GM12878 (cell line): ENCODE data around the gene SLC35E1. TPM values are rescaled to one million over a fixed set of nuclear protein-coding genes. Genes with fewer than 3 reads are reported as not detected.
"Not testable (repeated sequence)": the region's sequence is repeated elsewhere in the genome, so short reads cannot be mapped to it uniquely, and the experiment has no call there.

Source experiments
- ATAC-seq: fragments of 200-7000 bp; cut with Tn5 transposase; 3 replicates; pipeline ENCODE4 v1.9.1; 2020; ENCODE audit warnings: mild to moderate bottlenecking, moderate library complexity
- BruUV-seq: library from RNA; stranded (reverse); fragments of 400-500 nt; replicated peaks from 2 replicates; lab custom pipeline; 2021; lab: Mats Ljungman, UMichigan
- CTCF ChIA-PET: fragments of 300-600 bp; sonication (Branson Sonifier 250); formaldehyde crosslinking; extraction: SDS; loops from one replicate; lab custom pipeline; 2021; ENCODE audit warnings: inconsistent platforms; lab: Yijun Ruan, JAX
- POLR2A ChIA-PET: fragments of 350-600 bp; formaldehyde crosslinking; extraction: SDS; loops from one replicate; lab custom pipeline; 2021; ENCODE audit warnings: inconsistent platforms; lab: Charles Lee
- RAD21 ChIA-PET: fragments of 300-600 bp; sonication (Branson Sonifier 250); formaldehyde crosslinking; loops from one replicate; lab custom pipeline; 2023; ENCODE audit warnings: antibody characterized with exemption; ENCODE audit not compliant: unreplicated experiment; lab: Charles Lee
- SMC1A ChIA-PET: fragments of 300-600 bp; sonication (Branson Sonifier 250); formaldehyde crosslinking; loops from one replicate; lab custom pipeline; 2023; ENCODE audit not compliant: unreplicated experiment, uncharacterized antibody; lab: Charles Lee
- DNase-seq: peaks from one replicate; pipeline ENCODE4 v3.0.0-alpha.2; 2011; ENCODE audit warnings: low read depth, low spot score
- FAIRE-seq: peaks from 3 replicates; lab custom pipeline; 2011; peaks lifted over from hg19 to GRCh38; lab: Jason Lieb, UNC
- H2AFZ ChIP-seq: 2 replicates; pipeline ENCODE4 v1.6.0; 2011; ENCODE audit warnings: low read depth, low read length, control low read depth; ENCODE audit not compliant: control insufficient read depth
- H3K27ac ChIP-seq: 2 replicates; pipeline ENCODE4 v1.5.1; 2011; ENCODE audit warnings: control low read depth; ENCODE audit not compliant: control insufficient read depth, insufficient read depth
- H3K27me3 ChIP-seq, 2 experiments: replicated peaks in 1 of 2; 2 replicates each; pipeline versions ENCODE4 v1.6.0 to v1.6.1; 2011; ENCODE audit warnings: low read length in 1 of 2; ENCODE audit not compliant: control insufficient read depth in 2 of 2, insufficient read depth in 2 of 2
- H3K36me3 ChIP-seq, 2 experiments: 2 replicates each; pipeline ENCODE4 v1.5.1; 2011; ENCODE audit warnings: low read length in 1 of 2; ENCODE audit not compliant: control insufficient read depth in 2 of 2, insufficient read depth in 2 of 2
- H3K4me1 ChIP-seq: 2 replicates; pipeline ENCODE4 v1.6.1; 2011; ENCODE audit warnings: mild to moderate bottlenecking, low read length, moderate library complexity, mixed read lengths; ENCODE audit not compliant: control insufficient read depth, insufficient read depth
- H3K4me2 ChIP-seq: 2 replicates; pipeline ENCODE4 v1.6.0; 2011; ENCODE audit warnings: control low read depth; ENCODE audit not compliant: control insufficient read depth, insufficient read depth
- H3K4me3 ChIP-seq: fragments of 200-600 bp; sonication (generic); 2 replicates; pipeline ENCODE4 v1.5.1; 2016
- H3K79me2 ChIP-seq: 2 replicates; pipeline ENCODE4 v1.6.0; 2011; ENCODE audit warnings: low read length; ENCODE audit not compliant: control insufficient read depth, insufficient read depth
- H3K9ac ChIP-seq: 2 replicates; pipeline ENCODE4 v1.8.0; 2011; ENCODE audit warnings: low read length, control low read depth, mixed read lengths; ENCODE audit not compliant: control insufficient read depth, insufficient read depth
- H3K9me3 ChIP-seq: replicated peaks from 3 replicates; pipeline ENCODE4 v1.5.1; 2011; ENCODE audit warnings: mild to moderate bottlenecking, low read length; ENCODE audit not compliant: control insufficient read depth, insufficient read depth
- H4K20me1 ChIP-seq: 2 replicates; pipeline ENCODE4 v1.6.0; 2011; ENCODE audit not compliant: control insufficient read depth, insufficient read depth
- E2F4 ChIP-seq: IDR thresholded peaks from 2 replicates; pipeline ENCODE4 v1.6.1; 2012; ENCODE audit warnings: low read depth, low read length, improper control_type of control experiment
- JUNB ChIP-seq: IDR thresholded peaks from 2 replicates; pipeline ENCODE4 v1.6.1; 2016; ENCODE audit warnings: antibody characterized with exemption, mild to moderate bottlenecking
- KDM1A ChIP-seq: fragments of 200-600 bp; sonication (generic); IDR thresholded peaks from 2 replicates; pipeline ENCODE4 v1.6.1; 2016; ENCODE audit warnings: borderline replicate concordance
- NR2F1 ChIP-seq: fragments of 450-650 bp; conservative IDR thresholded peaks from 2 replicates; pipeline ENCODE4 v1.6.1; 2017; ENCODE audit warnings: mild to moderate bottlenecking
- SIX5 ChIP-seq: IDR thresholded peaks from 2 replicates; pipeline ENCODE4 v1.6.1; 2011; ENCODE audit warnings: mild to moderate bottlenecking, low read depth, low read length, moderate library complexity; ENCODE audit not compliant: severe bottlenecking
- WGBS: methylation state at CpG from one replicate; pipeline ENCODE4 v1.1.6; 2016; ENCODE audit warnings: low lambda C conversion rate; ENCODE audit not compliant: insufficient replicate concordance, insufficient coverage; ENCODE audit errors: missing lambda C conversion rate; 5-methylcytosine and 5-hydroxymethylcytosine counted together
- in situ Hi-C: fragments of 300-500 bp; cut with MboI; formaldehyde crosslinking; loops from 9 replicates; pipeline ENCODE4 v1.14.3; 2018; ENCODE audit warnings: mixed read lengths
- intact Hi-C: fragments of 100-400 bp; cut with micrococcal nuclease; formaldehyde crosslinking; loops from one replicate; pipeline ENCODE4 v1.14.2; 2022; ENCODE audit not compliant: unreplicated experiment
- polyA plus RNA-seq, 11 experiments: library from polyadenylated mRNA; depleted of rRNA in 4 of 11; unstranded in 6 of 11; stranded (reverse) in 5 of 11; fragments of >200 nt; fragmentation: Nextera tagmentation in 4 of 11; fragmentation: Illumina TruSeq in 1 of 11; extraction: Ambion mirVana in 4 of 11; extraction: Trizol in 1 of 11; gene quantifications; 1 replicate in 1 of 11; 2 replicates in 10 of 11; pipeline versions ENCODE4 v1.2.1 to v1.2.3, GENCODE V29; 2011 to 2016; ENCODE audit warnings: inconsistent platforms in 2 of 11, missing spikeins in 2 of 11, low read depth in 1 of 11
- total RNA-seq, 4 experiments: library from RNA; depleted of rRNA in 3 of 4; stranded (reverse); fragments of >200 nt in 3 of 4; fragmentation: Illumina TruSeq in 1 of 4; extraction: Trizol in 1 of 4; gene quantifications; 2 replicates each; pipeline versions ENCODE4 v1.2.1 to v1.2.3, GENCODE V29; 2013 to 2021
- TF ChIP-seq, protein P1 (sequence below): IDR thresholded peaks from 2 replicates; pipeline ENCODE4 v1.6.1; 2011; ENCODE audit warnings: low read depth, mild to moderate bottlenecking, low read length, moderate library complexity, borderline replicate concordance; ENCODE audit errors: extremely low read depth

The SLC35E1 gene
- total and polyA plus RNA-seq, 10 of the 15 experiments (the other 5 are each of a cell fraction or from before 2014, with no cell fraction given): 11.3 to 37.7 (median 22.1) TPM

DNA sequence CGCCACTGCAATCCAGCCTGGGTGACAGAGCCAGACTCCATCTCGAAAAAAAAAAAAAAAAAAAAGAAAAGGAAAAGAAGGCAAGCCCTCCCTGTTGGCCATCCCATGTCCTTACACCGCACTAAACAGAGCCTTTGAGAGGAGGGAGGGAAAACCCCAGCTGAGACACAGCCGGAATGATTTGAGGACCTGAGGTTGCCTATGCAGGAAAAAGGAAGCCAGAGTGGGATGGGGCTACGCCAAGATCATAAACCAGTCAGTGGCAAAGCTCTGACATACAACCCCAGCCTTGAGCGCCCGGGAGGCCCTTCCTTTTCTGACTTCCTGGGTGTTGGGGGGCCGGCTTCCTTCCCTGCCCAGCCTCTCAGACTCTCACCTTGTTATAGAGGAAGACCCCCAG lies 17.4 kb downstream of the SLC35E1 start:
- no peak for FAIRE-seq
- no peak overlapping the region for H3K27ac ChIP-seq
- DNase-seq: no peak
- intact Hi-C loops (no loop called here), in situ Hi-C loops (no loop called here)
- 81% methylated on average over 8 of the region's 8 CpGs for WGBS
- POLR2A ChIA-PET: no interaction called here
- peaks cover 2% of the 10 kb centered on the region for H3K79me2 ChIP-seq
- H3K9me3 ChIP-seq: no peaks in the 10 kb centered on the region
- SMC1A ChIA-PET: no interaction called here
- no peak overlapping the region for H3K4me2 ChIP-seq
- H3K4me1 ChIP-seq: peaks cover 6% of the 10 kb centered on the region; the same call in 1 of the 2 replicates
- no peaks in the 10 kb centered on the region for H4K20me1 ChIP-seq
- no peak for ATAC-seq
- TF ChIP-seq NR2F1 (no peak), E2F4 (no peak), KDM1A (no peak), SIX5 (no peak), JUNB (no peak)
- TF ChIP-seq, protein P1, sequence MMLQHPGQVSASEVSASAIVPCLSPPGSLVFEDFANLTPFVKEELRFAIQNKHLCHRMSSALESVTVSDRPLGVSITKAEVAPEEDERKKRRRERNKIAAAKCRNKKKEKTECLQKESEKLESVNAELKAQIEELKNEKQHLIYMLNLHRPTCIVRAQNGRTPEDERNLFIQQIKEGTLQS: no peak
- TF ChIP-seq, all 136 proteins: peak for 0
- ChIA-PET CTCF (no interaction called here), RAD21 (interaction anchor here (0.7 kb wide), 1 partner anchor 33 kb away, joined by 5 read pairs; no protein-coding TSS in a partner anchor)
- H3K36me3 ChIP-seq: peaks cover 11 to 14% of the 10 kb centered on the region in 2 experiments
- H3K9ac ChIP-seq: no peak overlapping the region
- no peak overlapping the region for H3K4me3 ChIP-seq
- no peaks in the 10 kb centered on the region for H3K27me3 ChIP-seq
- BruUV-seq: no TSS peak
- no peak overlapping the region for H2AFZ ChIP-seq

DNA sequence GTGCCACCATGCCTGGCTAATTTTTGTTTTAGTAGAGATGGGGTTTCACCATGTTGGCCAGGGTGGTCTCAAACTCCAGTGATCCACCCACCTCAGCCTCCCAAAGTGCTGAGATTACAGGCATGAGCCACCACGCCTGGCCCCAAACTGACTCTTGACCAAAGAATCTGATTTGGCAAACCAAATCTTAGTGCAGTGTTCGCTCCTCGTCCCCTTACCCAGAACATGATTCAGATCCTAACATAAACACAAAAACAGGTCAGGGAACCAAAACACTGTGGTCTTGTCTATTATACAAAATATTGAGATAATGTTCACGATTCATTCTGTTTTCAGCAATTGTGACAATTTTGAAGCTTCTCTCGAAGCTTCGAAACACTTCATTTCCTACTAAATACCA lies 20.3 kb downstream of the SLC35E1 start:
- H3K4me3 ChIP-seq, H4K20me1 ChIP-seq, FAIRE-seq, ATAC-seq, H3K27me3 ChIP-seq, DNase-seq, in situ Hi-C loops, intact Hi-C loops, H3K79me2 ChIP-seq, H2AFZ ChIP-seq, H3K27ac ChIP-seq, H3K9ac ChIP-seq, H3K4me2 ChIP-seq, RAD21 ChIA-PET, H3K9me3 ChIP-seq: not testable (repeated sequence)
- TSS peak; percentile 49 for BruUV-seq
- Histone ChIP-seq H3K4me1 (peaks cover 32% of the 10 kb centered on the region), H3K36me3 (peaks cover 6 to 14% of the 10 kb centered on the region in 2 experiments)
- CTCF ChIA-PET: interaction anchor here (0.6 kb wide), 1 partner anchor 462 kb away, joined by 4 read pairs; no protein-coding TSS in a partner anchor
- POLR2A ChIA-PET: interaction anchor here (0.6 to 0.7 kb wide), 2 partner anchors 46 to 1289 kb away, joined by 3 read pairs; no protein-coding TSS in a partner anchor
- SMC1A ChIA-PET: interaction anchor here (0.7 kb wide), 1 partner anchor 466 kb away, joined by 4 read pairs; no protein-coding TSS in a partner anchor
- 83% methylated on average over 6 of the region's 6 CpGs for WGBS
